Measurements from ENCODE around the gene CAMK4.

GRCh38 chr5:111313017-111313724, 89.0 kb downstream of the CAMK4 start:
- TF ChIP-seq POLR2A (IDR thresholded peaks at IDR 0.05; ENCODE audit: control extremely low read depth in 1 of 2, low read depth in 2 of 2, low read length in 2 of 2), result no peak
- TF ChIP-seq MAFK (IDR thresholded peaks at IDR 0.05; ENCODE audit: low read depth, low read length), result no peak

All from H1 (cell line).